HG02759 (cell line): ENCODE results near the gene MYH9.
"Not testable (repeated sequence)": the region's sequence is repeated elsewhere in the genome, so short reads cannot be mapped to it uniquely, and the experiment has no call there.

Experiments used
- ATAC-seq: cut with Tn5 transposase; IDR thresholded peaks from one replicate; pipeline ENCODE4 v1.9.1; 2021; ENCODE audit warnings: mild to moderate bottlenecking, moderate library complexity; ENCODE audit not compliant: unreplicated experiment

Gene MYH9

GRCh38 chr22:36387959-36388726 is at the start of gene MYH9:
TSS of gene MYH9 (minus strand) at chr22:36387967. CDS start at chr22:36349236, 38,731 bp downstream.
- peak; percentile 72 for ATAC-seq

- peak; percentile 52 for ATAC-seq
Observed at GRCh38 chr22:36435516-36436415, 48.0 kb upstream of the MYH9 start.

DNA sequence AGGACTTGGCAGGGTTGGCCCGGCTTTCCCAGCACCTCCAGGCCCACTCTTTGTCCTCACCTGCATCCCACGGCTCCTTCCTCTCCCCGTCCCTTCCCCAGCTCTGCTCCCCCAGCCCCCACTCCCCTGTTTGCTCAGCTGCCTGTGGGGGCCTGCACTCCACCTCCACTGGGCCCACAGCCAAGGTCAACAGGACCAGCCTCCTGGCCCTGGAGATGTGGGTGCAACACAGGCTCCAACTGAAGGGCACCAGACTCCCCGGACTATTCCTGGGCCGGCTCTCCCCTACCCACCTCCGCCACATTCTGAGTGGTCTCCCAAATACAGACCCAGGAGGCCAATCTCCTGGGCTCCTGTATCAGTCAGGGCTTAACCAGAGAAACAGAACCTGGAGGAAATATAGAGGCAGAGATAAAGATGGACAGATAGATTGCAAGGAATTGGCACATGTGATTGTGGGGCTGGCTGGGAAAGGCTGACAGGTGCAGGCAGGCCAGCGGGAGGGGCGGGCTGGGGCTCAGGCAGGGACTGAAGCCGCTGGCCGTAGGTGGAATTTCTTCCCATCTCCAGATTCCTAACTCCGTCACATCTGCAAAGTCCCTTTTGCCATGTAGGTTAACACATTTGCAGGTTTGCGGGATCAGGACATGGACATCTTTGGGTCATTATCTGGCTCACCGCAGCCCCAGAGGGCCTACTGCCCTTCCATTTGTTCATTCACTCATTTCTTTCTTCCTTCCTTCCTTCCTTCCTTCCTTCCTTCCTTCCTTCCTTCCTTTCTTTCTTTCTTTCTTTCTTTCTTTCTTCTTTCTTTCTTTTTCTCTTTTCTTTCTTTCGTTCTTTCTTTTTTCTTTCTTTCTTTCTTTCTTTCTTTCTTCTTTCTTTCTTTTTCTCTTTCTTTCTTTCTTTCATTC is 45.8 kb upstream of the MYH9 start:
- no peak for ATAC-seq

DNA sequence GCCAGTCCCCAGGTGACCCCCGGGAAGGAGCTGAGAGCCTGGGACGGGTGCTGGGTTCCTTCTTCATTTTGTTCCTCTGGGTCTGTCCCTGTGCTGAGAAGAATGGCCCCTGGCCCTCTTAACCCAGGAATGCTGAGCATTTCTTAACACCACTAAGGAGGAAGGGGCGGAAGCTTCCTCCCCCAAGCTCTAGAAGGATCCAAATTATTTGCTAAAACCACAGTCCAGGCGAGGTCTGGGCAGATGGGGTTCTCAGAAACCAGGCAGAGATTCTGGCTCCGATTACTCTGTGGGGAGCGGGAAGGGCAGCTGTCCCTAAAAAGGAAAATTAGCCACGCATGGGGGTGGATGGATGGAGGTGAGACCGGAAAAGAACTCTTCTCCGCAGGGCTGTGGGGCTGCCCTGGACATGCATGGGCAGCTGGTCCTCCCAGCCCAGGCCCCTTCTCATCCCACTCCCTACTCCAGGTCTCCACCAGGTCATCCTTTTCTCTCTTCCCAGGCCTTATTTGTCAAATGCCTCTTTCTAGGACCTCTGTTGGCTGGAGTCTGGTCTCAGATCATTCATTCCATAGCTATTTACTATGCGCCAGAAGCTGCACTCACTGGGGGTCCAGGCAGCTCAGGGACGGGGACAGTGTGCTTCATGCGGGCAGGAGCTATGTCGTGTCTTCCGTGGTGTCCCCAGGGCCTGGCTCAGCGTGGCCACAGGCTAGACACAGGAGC is 45.0 kb upstream of the MYH9 start:
- no peak for ATAC-seq

DNA sequence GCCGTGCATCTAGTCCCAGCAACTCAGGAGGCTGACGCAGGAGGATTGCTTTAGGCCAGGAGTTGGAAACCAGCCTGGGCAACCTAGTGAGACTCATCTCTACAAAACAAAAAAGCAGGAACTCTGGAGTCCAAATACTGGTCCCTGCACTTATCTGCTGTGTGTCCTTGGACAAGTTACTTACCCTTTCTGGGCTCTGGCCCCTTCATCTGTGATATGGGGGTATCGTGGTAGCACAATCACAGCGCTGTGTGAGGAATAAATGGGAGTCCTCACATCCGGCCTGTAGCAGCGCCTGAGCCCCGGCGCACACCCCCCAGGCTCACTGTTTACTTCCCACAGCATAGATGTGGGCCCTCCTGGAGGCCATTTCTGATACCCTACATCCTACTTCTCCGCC is 44.2 kb upstream of the MYH9 start:
- ATAC-seq, result no peak

- no peak for ATAC-seq
Observed at GRCh38 chr22:36430863-36431262, 43.1 kb upstream of the MYH9 start.

GRCh38 chr22:36427952-36428351 is 40.2 kb upstream of the MYH9 start:
- ATAC-seq, result not testable (repeated sequence)

DNA sequence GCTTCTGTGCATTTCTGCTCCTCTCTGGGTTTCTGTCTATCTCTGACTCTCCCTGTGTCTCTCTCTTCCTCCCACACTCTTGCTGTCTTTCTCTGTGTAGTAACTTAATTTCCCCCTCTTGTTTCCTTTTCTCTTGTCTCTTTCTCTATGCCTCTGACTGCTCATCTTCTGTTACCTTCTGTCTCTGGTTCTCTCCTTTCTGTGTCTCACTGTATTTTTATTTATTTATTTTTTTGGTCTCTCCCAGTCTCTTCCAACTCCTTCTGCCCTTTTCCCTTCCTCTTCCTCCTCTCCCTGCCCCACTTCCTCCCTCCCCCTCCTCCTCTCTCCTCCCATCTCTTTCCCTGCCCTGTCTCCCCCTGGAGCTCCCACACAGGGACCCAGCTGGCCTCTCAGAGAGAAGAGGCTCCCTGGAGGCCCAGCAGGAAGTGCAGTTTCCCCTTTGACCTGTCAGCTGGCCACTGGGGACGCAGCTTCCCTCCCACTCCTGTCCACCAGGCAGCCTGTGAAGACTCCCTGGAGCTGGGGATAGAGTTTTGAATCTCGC is 38.3 kb upstream of the MYH9 start:
- ATAC-seq, result no peak

GRCh38 chr22:36424901-36425579 is 37.3 kb upstream of the MYH9 start:
- no peak for ATAC-seq

DNA sequence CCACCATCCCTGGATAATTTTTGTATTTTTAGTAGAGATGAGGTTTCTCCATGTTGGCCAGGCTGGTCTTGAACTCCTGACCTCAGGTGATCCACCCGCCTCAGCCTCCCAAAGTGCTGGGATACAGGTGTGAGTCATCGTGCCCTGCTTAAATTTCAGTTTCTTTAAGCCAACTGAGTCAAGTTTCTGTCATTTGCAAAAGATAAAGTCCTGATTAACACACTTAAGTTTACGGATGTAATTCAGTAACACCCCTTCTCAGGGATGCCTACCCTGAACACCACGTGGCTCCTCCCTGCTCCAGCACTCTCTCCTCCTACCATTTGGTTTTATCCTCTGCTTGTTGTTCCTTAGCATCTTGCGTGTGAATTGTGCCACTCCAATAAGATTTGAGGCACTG is 36.7 kb upstream of the MYH9 start:
- not testable (repeated sequence) for ATAC-seq

DNA sequence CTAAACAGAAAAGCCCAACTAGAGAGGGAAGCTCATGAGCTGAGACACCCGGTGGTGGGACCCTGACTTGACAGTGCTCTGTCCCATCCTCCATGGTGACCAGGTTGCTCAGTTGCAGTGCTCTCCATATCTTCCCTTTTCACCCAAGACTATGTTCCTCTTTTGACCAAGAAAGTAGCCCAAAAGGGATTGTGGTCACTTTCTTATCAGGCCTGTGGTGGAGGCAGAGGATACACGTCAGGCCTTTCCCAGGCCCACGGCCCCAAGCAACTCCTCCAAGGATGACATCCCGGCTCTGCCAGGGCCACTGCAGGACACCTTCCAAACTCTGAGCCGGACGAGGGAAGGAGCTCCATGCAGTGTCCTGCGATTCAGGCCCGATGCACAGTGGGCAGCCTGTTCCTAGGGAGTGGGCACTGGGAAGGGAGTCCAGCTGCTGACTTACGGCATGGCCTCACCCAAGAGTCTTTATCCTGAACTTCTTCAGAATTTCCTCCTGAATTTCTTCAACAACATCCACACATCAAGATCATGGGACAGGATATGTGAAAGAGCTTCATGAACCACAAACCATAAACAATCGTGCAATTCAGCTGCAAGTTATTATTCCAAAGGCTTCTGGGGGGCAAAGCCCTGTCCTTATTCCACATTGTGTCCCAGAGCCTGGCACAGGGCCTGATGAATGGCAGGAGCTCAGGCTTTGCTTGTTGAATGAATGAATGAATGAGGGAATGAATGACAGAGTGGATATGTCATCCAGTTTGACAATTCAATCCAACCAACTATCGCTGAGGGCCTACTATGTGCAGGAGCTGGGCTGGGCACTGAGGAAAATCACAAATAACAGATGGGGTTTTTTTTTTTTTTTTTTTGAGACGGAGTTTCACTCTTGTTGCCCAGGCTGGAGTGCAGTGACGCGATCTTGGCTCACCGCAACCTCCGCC is 36.0 kb upstream of the MYH9 start:
- ATAC-seq, result no peak

GRCh38 chr22:36422287-36423014 is 34.7 kb upstream of the MYH9 start:
- no peak for ATAC-seq

- ATAC-seq, result no peak
Observed at GRCh38 chr22:36419912-36420882, 32.4 kb upstream of the MYH9 start.

- ATAC-seq, result no peak
Observed at GRCh38 chr22:36419177-36419911, 31.6 kb upstream of the MYH9 start.

GRCh38 chr22:36417281-36417686 is 29.5 kb upstream of the MYH9 start:
- no peak for ATAC-seq
